Trophoblast cell (in vitro differentiated cells and primary cell): Measurements from ENCODE around the gene SPTLC2.

Experiments used
- DNase-seq, 2 donors: peaks; one replicate each; pipeline ENCODE4 v3.0.0-alpha.2; 2016
- H2AFZ ChIP-seq: 2 replicates; pipeline ENCODE4 v1.6.1; 2013; ENCODE audit warnings: low read length, moderate library complexity, mild to moderate bottlenecking; ENCODE audit not compliant: insufficient read depth, poor library complexity
- H2AK5ac ChIP-seq: 2 replicates; pipeline ENCODE4 v1.6.1; 2013; ENCODE audit warnings: mild to moderate bottlenecking, low read length
- H2BK120ac ChIP-seq: 2 replicates; pipeline ENCODE4 v1.6.1; 2013; ENCODE audit warnings: low read length, mild to moderate bottlenecking, moderate library complexity; ENCODE audit not compliant: insufficient read depth, poor library complexity
- H2BK12ac ChIP-seq: 2 replicates; pipeline ENCODE4 v1.6.1; 2013; ENCODE audit warnings: mild to moderate bottlenecking, low read length, moderate library complexity
- H2BK5ac ChIP-seq: 2 replicates; pipeline ENCODE4 v1.6.1; 2013; ENCODE audit warnings: low read length, low read depth, moderate library complexity, mild to moderate bottlenecking; ENCODE audit not compliant: poor library complexity
- H3K14ac ChIP-seq: 2 replicates; pipeline ENCODE4 v1.6.1; 2013; ENCODE audit warnings: mild to moderate bottlenecking, low read length
- H3K18ac ChIP-seq: 2 replicates; pipeline ENCODE4 v1.6.1; 2013; ENCODE audit warnings: mild to moderate bottlenecking, low read length
- H3K23ac ChIP-seq: 2 replicates; pipeline ENCODE4 v1.6.1; 2013; ENCODE audit warnings: low read length
- H3K27ac ChIP-seq: 2 replicates; pipeline ENCODE4 v1.5.1; 2013; ENCODE audit warnings: low read depth, mild to moderate bottlenecking, inconsistent platforms, low read length, moderate library complexity
- H3K27me3 ChIP-seq: 2 replicates; pipeline ENCODE4 v1.6.1; 2013; ENCODE audit warnings: inconsistent platforms, mild to moderate bottlenecking, low read length, moderate library complexity; ENCODE audit not compliant: insufficient read depth
- H3K36me3 ChIP-seq, 2 experiments: 1 replicate in 1 of 2; 2 replicates in 1 of 2; pipeline ENCODE4 v1.6.1; 2013; ENCODE audit warnings: low read length in 2 of 2, mild to moderate bottlenecking in 2 of 2, moderate library complexity in 1 of 2; ENCODE audit not compliant: insufficient read depth in 2 of 2, control insufficient read depth in 1 of 2
- H3K4ac ChIP-seq: 2 replicates; pipeline ENCODE4 v1.6.1; 2013; ENCODE audit warnings: low read depth, mild to moderate bottlenecking, low read length, moderate library complexity
- H3K4me1 ChIP-seq, 2 experiments: 1 replicate in 1 of 2; 2 replicates in 1 of 2; pipeline ENCODE4 v1.6.1; 2013; ENCODE audit warnings: low read length in 2 of 2, mild to moderate bottlenecking in 2 of 2, moderate library complexity in 1 of 2; ENCODE audit not compliant: insufficient read depth in 2 of 2, control insufficient read depth in 1 of 2
- H3K4me2 ChIP-seq: 2 replicates; pipeline ENCODE4 v1.6.1; 2013; ENCODE audit warnings: inconsistent platforms, mild to moderate bottlenecking, low read length, moderate library complexity
- H3K4me3 ChIP-seq: 2 replicates; pipeline ENCODE4 v1.5.1; 2013; ENCODE audit warnings: mild to moderate bottlenecking, low read depth, low read length, inconsistent platforms
- H3K79me1 ChIP-seq: one replicate; pipeline ENCODE4 v1.6.1; 2013; ENCODE audit warnings: low read length
- H3K79me2 ChIP-seq: 2 replicates; pipeline ENCODE4 v1.6.1; 2013; ENCODE audit warnings: low read length, mild to moderate bottlenecking; ENCODE audit not compliant: control insufficient read depth, insufficient read depth, poor library complexity
- H3K9ac ChIP-seq: 2 replicates; pipeline ENCODE4 v1.6.1; 2013; ENCODE audit warnings: mild to moderate bottlenecking, low read length
- H3K9me3 ChIP-seq: 2 replicates; pipeline ENCODE4 v1.6.1; 2013; ENCODE audit warnings: low read depth, mild to moderate bottlenecking, control low read depth, inconsistent platforms, low read length; ENCODE audit not compliant: insufficient read depth
- H4K12ac ChIP-seq: 2 replicates; pipeline ENCODE4 v1.6.1; 2013; ENCODE audit warnings: low read depth, mild to moderate bottlenecking, low read length, moderate library complexity
- H4K8ac ChIP-seq: 2 replicates; pipeline ENCODE4 v1.6.1; 2013; ENCODE audit warnings: low read depth, mild to moderate bottlenecking, low read length, moderate library complexity
- H4K91ac ChIP-seq: one replicate; pipeline ENCODE4 v1.6.1; 2013; ENCODE audit warnings: low read depth, mild to moderate bottlenecking, low read length, moderate library complexity
- WGBS: extraction: QIAGEN DNeasy Blood & Tissue Kit; methylation state at CpG from one replicate; pipeline ENCODE4 v1.1.7; 2013; ENCODE audit warnings: missing lambda C conversion rate; ENCODE audit not compliant: insufficient read length, insufficient coverage; ENCODE audit errors: extremely low coverage; 5-methylcytosine and 5-hydroxymethylcytosine counted together

The SPTLC2 gene

DNA sequence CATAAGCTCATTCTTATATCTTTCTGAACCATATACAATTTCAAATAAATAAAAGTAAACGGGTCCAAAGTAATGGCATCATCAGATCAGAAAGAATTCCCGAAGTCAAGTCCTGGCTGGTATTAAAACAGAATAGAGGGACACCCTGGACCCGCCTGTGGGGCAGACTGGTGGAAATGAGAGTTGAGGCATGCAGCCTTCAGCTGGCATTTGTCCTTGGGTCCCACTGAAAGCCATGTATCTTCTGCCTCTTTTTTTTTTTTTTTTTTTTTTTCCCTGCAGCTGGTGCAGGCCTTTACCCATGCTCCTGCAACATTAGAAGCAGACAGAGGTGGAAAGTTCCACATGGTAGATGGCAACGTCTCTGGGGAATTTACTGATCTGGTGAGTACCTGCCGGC is 148.6 kb downstream of the SPTLC2 start:
- no peak overlapping the region for H4K91ac ChIP-seq
- WGBS: no CpG with 5 or more reads among the region's 5 CpGs
- no peak overlapping the region for H3K27ac ChIP-seq
- H3K9ac ChIP-seq: no peak overlapping the region
- no peak overlapping the region for H3K23ac ChIP-seq
- no peak overlapping the region for H3K4me3 ChIP-seq
- no peak overlapping the region for H2AFZ ChIP-seq
- no peak overlapping the region for H4K8ac ChIP-seq
- H3K4me2 ChIP-seq: no peak overlapping the region
- no peaks in the 10 kb centered on the region for H3K27me3 ChIP-seq
- H3K79me1 ChIP-seq: no peaks in the 10 kb centered on the region
- no peaks in the 10 kb centered on the region for H3K79me2 ChIP-seq
- H3K18ac ChIP-seq: no peak overlapping the region
- DNase-seq: peak in 1 of 2 donors; percentile 66
- H3K9me3 ChIP-seq: no peaks in the 10 kb centered on the region
- no peak overlapping the region for H3K4ac ChIP-seq
- H4K12ac ChIP-seq: no peak overlapping the region
- no peak overlapping the region for H3K14ac ChIP-seq
- H3K36me3 ChIP-seq: peaks cover 33 to 49% of the 10 kb centered on the region in 2 experiments
- no peak overlapping the region for H2BK120ac ChIP-seq
- H2AK5ac ChIP-seq: no peak overlapping the region
- H2BK12ac ChIP-seq: no peak overlapping the region
- H3K4me1 ChIP-seq: no peaks in the 10 kb centered on the region
- no peak overlapping the region for H2BK5ac ChIP-seq

DNA sequence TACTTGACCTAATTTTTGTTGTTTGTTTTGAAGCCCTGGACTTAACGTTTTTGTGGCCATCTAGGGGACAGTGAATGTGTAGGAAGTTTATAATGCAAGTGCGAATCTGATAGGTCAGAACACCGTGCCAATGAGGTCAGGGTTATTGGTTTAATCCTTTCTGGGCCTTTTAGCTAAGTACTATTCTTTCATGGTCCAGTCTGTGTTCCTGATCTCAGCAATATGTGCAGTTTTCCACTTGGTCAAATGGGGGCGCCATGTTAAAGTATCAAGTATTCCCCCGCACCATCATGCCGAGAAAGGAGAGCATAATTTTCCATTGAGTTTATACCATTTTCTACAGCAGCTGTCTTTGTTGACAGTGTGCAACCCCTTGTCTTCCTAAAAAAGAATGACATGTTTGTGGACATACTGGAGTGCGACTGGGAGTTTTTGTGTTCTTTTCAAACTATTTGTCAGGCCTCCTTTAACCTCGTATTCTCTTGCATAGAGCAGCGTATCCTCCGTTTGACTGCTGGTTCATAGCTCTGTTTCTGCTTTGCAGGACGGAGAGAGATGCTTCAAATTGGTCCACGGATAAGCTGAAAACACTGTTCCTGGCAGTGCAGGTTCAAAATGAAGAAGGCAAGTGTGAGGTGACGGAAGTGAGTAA is 157.2 kb downstream of the SPTLC2 start:
- H3K27me3 ChIP-seq: no peaks in the 10 kb centered on the region
- no peak overlapping the region for H4K91ac ChIP-seq
- peaks cover 9% of the 10 kb centered on the region for H3K79me1 ChIP-seq
- H3K23ac ChIP-seq: no peak overlapping the region
- DNase-seq: peak; percentile 72 to 86
- no peak overlapping the region for H2BK120ac ChIP-seq
- peak overlapping the region; percentile 90 for H3K4me2 ChIP-seq
- no peak overlapping the region for H4K8ac ChIP-seq
- H3K14ac ChIP-seq: no peak overlapping the region
- no peak overlapping the region for H2BK12ac ChIP-seq
- peaks cover 8% of the 10 kb centered on the region for H3K79me2 ChIP-seq
- H2AK5ac ChIP-seq: no peak overlapping the region
- H2BK5ac ChIP-seq: no peak overlapping the region
- no peak overlapping the region for H4K12ac ChIP-seq
- H3K36me3 ChIP-seq: peaks cover 19 to 40% of the 10 kb centered on the region in 2 experiments
- H3K4ac ChIP-seq: peak overlapping the region; percentile 1
- WGBS: no CpG with 5 or more reads among the region's 13 CpGs
- no peak overlapping the region for H3K18ac ChIP-seq
- no peak overlapping the region for H3K27ac ChIP-seq
- no peaks in the 10 kb centered on the region for H3K4me1 ChIP-seq
- no peak overlapping the region for H3K4me3 ChIP-seq
- no peaks in the 10 kb centered on the region for H3K9me3 ChIP-seq
- H2AFZ ChIP-seq: no peak overlapping the region
- no peak overlapping the region for H3K9ac ChIP-seq

DNA sequence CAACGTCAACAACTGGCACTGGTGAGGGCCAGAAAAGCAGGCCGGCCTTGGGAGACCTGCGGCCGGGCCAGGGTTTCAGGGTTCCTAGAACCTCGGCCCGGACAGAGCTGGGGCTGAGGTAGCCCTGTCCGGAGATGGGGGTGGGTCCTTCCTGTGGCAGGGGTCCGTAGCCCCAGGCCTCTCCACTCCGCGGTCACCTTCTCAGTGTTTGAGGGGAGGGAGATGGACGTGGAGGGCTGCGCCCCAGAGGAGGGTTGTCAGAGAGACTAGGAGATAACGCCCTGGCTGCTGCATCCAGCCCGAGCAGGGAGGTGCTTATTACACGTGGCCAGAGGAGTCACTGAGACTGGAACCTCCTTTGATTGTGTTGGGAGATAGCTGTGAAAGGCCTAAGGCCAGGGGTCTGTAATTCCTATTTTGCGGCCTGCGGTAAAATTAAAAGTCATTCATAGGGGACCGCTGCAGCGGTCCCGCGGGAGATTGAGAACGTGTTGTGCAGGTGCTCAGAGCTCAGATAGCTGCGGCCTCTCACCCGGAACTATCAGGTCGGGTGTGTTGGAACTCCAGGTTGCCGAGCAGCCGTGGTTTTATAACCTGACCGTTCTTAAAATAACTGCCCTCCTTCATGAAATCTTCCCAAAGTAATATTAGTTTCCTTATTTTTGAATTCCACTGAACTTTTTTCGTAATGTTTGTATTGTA is 158.0 kb downstream of the SPTLC2 start:
- Histone ChIP-seq H2BK12ac (no peak overlapping the region), H3K4me2 (peak overlapping the region; percentile 90), H3K14ac (peak overlapping the region; percentile 75), H3K4ac (peak overlapping the region; percentile 46), H3K36me3 (peaks cover 16 to 33% of the 10 kb centered on the region in 2 experiments), H3K9ac (peak overlapping the region; percentile 78), H3K4me1 (no peaks in the 10 kb centered on the region), H2BK5ac (peak overlapping the region; percentile 29), H3K79me1 (peaks cover 9% of the 10 kb centered on the region), H3K27me3 (no peaks in the 10 kb centered on the region), H4K91ac (peak overlapping the region; percentile 64), H2BK120ac (no peak overlapping the region), H2AFZ (peak overlapping the region; percentile 50), H3K27ac (peak overlapping the region; percentile 67), H3K18ac (peak overlapping the region; percentile 71), H3K9me3 (no peaks in the 10 kb centered on the region), H2AK5ac (peak overlapping the region; percentile 16), H3K23ac (no peak overlapping the region), H4K12ac (peak overlapping the region; percentile 15), H3K79me2 (peaks cover 8% of the 10 kb centered on the region), H3K4me3 (peak overlapping the region; percentile 94), H4K8ac (peak overlapping the region; percentile 56)
- peak; percentile 54 to 73 for DNase-seq
- WGBS: no CpG with 5 or more reads among the region's 29 CpGs

DNA sequence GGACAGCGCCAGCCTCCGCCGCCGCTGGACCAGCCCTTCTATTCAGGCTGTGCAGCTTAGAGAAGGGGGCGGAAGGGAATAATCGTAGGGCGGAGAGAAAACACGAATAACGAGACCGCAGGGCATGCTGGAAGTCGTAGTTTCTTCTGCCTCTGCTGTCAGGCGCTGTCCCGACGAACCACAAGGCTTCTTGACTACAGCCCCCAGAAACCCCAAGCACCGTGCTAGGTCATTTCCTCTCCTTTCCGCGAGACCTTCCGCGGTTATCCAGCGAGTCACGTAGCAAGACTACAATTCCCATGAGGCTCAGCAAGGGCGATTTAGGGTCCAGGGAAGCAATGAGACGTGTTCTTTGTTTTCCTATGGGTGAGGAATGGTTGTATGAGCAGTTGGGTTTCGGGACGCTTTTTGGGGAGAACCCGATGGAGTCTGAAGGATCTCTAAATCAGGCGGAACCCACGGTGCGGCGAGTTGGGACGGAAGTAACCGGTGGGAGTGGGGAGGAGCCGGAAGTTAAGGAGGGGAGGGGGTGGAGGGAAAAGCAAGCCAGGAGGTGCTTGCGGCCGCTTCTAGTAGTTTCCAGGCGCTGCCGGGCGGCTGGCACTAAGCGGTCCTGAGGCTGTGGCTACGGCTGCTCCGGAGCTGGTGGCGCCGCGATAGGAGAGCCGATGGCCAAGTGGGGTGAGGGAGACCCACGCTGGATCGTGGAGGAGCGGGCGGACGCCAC is 158.8 kb downstream of the SPTLC2 start, which contains the start of the genes AHSA1 and VIPAS39:
Gene AHSA1, plus strand, starts transcription at position 572 of the 727 bp plus-strand sequence. Its CDS starts 97 bp downstream, at position 669.
Gene VIPAS39, minus strand, starts transcription at position 80 of the 727 bp plus-strand sequence. CDS start 3,499 bp downstream, outside the sequence.
- Histone ChIP-seq H2AK5ac (peak within 1 kb of the TSS; percentile 16), H4K12ac (peak within 1 kb of the TSS; percentile 26), H3K27ac (peak within 1 kb of the TSS; percentile 67), H2BK5ac (peak within 1 kb of the TSS; percentile 73), H3K18ac (peak within 1 kb of the TSS; percentile 71), H2BK120ac (peak within 1 kb of the TSS; percentile 27), H2AFZ (peak within 1 kb of the TSS; percentile 50), H4K8ac (peak within 1 kb of the TSS; percentile 72), H3K79me1 (peaks cover 9% of the 10 kb centered on the region), H3K4me2 (peak within 1 kb of the TSS; percentile 90), H3K27me3 (no peaks in the 10 kb centered on the region), H3K14ac (peak within 1 kb of the TSS; percentile 75), H3K4me1 (no peaks in the 10 kb centered on the region), H3K9me3 (no peaks in the 10 kb centered on the region), H3K9ac (peak within 1 kb of the TSS; percentile 96), H4K91ac (peak within 1 kb of the TSS; percentile 64), H3K4me3 (peak within 1 kb of the TSS; percentile 94), H3K36me3 (peaks cover 12 to 32% of the 10 kb centered on the region in 2 experiments), H2BK12ac (no peak within 1 kb of the TSS), H3K79me2 (peaks cover 8% of the 10 kb centered on the region), H3K23ac (no peak within 1 kb of the TSS), H3K4ac (peak within 1 kb of the TSS; percentile 46)
- DNase-seq: peak; percentile 98
- no CpG with 5 or more reads among the region's 50 CpGs for WGBS
